Measurements from ENCODE around the gene MYLK2.
A peak's percentile ranks its signal among the peaks of the same experiment; 100 is the strongest.
"Not testable (repeated sequence)": the region's sequence is repeated elsewhere in the genome, so short reads cannot be mapped to it uniquely, and the experiment has no call there.

Gene MYLK2

GRCh38 chr20:31811796-31812728, 7.1 kb upstream of the MYLK2 start:
- no peak for TF ChIP-seq CTCF (conservative IDR thresholded peaks at IDR 0.05; ENCODE audit: low read depth)
- ChIA-PET POLR2A (ENCODE audit: low non-redundant PET) (no interaction called here), CTCF (interaction anchor here (0.7 to 0.9 kb wide), 2 partner anchors 11 to 279 kb away, joined by 3 to 8 read pairs; no protein-coding TSS in a partner anchor)
- no peak for DNase-seq (ENCODE audit: low spot score)
- no peak overlapping the region for H3K27ac ChIP-seq

GRCh38 chr20:31813611-31814010, 5.5 kb upstream of the MYLK2 start:
- no peak overlapping the region for H3K27ac ChIP-seq
- DNase-seq (ENCODE audit: low spot score), result no peak
- TF ChIP-seq CTCF (conservative IDR thresholded peaks at IDR 0.05; ENCODE audit: low read depth), result no peak
- ChIA-PET CTCF (interaction anchor here (0.8 to 2.3 kb wide), 6 partner anchors 8 to 787 kb away, joined by 3 to 10 read pairs (median 6); partner anchors contain the start of gene PDRG1), POLR2A (ENCODE audit: low non-redundant PET) (no interaction called here)

- DNase-seq (ENCODE audit: low spot score); H3K27ac ChIP-seq; POLR2A ChIA-PET (ENCODE audit: low non-redundant PET): not testable (repeated sequence)
- CTCF ChIA-PET, result interaction anchor here (0.6 to 2.3 kb wide), 8 partner anchors 8 to 786 kb away, joined by 3 to 10 read pairs (median 5); partner anchors contain the start of gene PDRG1
Measured at GRCh38 chr20:31814142-31814541, 5.0 kb upstream of the MYLK2 start.

GRCh38 chr20:31815408-31816188, 3.6 kb upstream of the MYLK2 start:
- POLR2A ChIA-PET (ENCODE audit: low non-redundant PET), result no interaction called here

GRCh38 chr20:31816221-31816620, 2.9 kb upstream of the MYLK2 start:
- ChIA-PET CTCF (interaction anchor here (0.6 to 2.5 kb wide), 2 partner anchors 30 to 190 kb away, joined by 3 to 6 read pairs; no protein-coding TSS in a partner anchor), POLR2A (ENCODE audit: low non-redundant PET) (no interaction called here)
- TF ChIP-seq CTCF (conservative IDR thresholded peaks at IDR 0.05; ENCODE audit: low read depth), result no peak
- H3K27ac ChIP-seq, result peak overlapping the region; percentile 58
- DNase-seq (ENCODE audit: low spot score), result no peak

More at GRCh38 chr20:31815408-31816188, 3.6 kb upstream of the MYLK2 start:
- DNase-seq (ENCODE audit: low spot score), result no peak
- H3K27ac ChIP-seq, result peak overlapping the region; percentile 58
- CTCF ChIA-PET, result interaction anchor here (2.3 to 2.5 kb wide), 2 partner anchors 8 to 31 kb away, joined by 6 to 10 read pairs; no protein-coding TSS in a partner anchor
- no peak for TF ChIP-seq CTCF (conservative IDR thresholded peaks at IDR 0.05; ENCODE audit: low read depth)

- TF ChIP-seq CTCF (conservative IDR thresholded peaks at IDR 0.05; ENCODE audit: low read depth), result no peak
- CTCF ChIA-PET, result interaction anchor here (0.6 to 2.5 kb wide), 10 partner anchors 9 to 215 kb away, joined by 3 to 6 read pairs (median 3); no protein-coding TSS in a partner anchor
- H3K27ac ChIP-seq, result no peak overlapping the region
- POLR2A ChIA-PET (ENCODE audit: low non-redundant PET), result no interaction called here
- DNase-seq (ENCODE audit: low spot score), result no peak
Measured at GRCh38 chr20:31817461-31817860, 1.7 kb upstream of the MYLK2 start.
